Measurements from ENCODE around the gene PIH1D1.

PIH1D1 gene

DNA sequence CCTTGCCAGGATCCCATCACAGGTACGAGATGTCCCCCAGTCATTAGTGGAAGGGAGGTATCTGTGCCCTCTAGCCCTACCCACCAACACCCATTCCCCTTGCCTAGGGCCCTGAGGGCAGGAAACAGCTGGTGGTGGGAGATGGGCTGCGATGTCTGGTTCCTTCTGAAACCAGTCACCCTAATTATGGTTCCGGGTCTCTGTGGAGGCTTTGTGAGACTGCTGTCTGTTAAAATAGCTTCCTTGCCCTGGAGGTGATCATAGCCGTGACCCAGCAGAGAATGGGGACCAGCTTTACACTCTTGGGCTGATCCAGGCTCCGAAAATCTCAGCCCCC lies 6.9 kb upstream of the PIH1D1 start:
- TF ChIP-seq MYC (IDR thresholded peaks at IDR 0.05; ENCODE audit: low read depth, low read length) (no peak), POLR2A (IDR thresholded peaks at IDR 0.05; ENCODE audit: extremely low read depth, insufficient read length) (no peak)
- TF ChIP-seq, protein P1, sequence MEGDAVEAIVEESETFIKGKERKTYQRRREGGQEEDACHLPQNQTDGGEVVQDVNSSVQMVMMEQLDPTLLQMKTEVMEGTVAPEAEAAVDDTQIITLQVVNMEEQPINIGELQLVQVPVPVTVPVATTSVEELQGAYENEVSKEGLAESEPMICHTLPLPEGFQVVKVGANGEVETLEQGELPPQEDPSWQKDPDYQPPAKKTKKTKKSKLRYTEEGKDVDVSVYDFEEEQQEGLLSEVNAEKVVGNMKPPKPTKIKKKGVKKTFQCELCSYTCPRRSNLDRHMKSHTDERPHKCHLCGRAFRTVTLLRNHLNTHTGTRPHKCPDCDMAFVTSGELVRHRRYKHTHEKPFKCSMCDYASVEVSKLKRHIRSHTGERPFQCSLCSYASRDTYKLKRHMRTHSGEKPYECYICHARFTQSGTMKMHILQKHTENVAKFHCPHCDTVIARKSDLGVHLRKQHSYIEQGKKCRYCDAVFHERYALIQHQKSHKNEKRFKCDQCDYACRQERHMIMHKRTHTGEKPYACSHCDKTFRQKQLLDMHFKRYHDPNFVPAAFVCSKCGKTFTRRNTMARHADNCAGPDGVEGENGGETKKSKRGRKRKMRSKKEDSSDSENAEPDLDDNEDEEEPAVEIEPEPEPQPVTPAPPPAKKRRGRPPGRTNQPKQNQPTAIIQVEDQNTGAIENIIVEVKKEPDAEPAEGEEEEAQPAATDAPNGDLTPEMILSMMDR (IDR thresholded peaks at IDR 0.05; ENCODE audit: low read depth, low read length) = no peak
- TF ChIP-seq, protein P2, sequence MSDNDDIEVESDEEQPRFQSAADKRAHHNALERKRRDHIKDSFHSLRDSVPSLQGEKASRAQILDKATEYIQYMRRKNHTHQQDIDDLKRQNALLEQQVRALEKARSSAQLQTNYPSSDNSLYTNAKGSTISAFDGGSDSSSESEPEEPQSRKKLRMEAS (IDR thresholded peaks at IDR 0.05; ENCODE audit: low read depth, low read length) = no peak
- no peak for DNase-seq (ENCODE audit: low read depth)
- no peak overlapping the region for H3K4me3 ChIP-seq (ENCODE audit: low read depth, low read length)

DNA sequence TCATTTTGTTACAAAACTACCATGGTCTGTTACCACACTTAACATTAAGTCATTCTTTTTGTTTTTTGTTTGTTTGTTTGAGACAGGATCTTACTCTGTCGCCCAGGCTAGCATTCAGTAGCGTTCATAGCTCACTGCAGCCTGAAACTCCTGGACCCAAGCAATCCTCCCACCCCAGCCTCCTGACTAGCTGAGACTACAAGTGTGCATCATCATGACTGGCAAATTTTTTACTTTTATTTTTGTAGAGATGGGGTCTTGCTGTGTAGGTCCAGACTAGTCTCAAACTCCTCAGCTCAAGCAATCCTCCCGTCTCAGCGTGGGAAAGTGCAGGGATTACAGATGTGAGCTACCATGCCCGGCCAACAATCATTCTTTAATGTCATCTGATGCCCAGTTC lies 4.7 kb upstream of the PIH1D1 start:
- no peak overlapping the region for H3K4me3 ChIP-seq (ENCODE audit: low read depth, low read length)
- TF ChIP-seq MYC (IDR thresholded peaks at IDR 0.05; ENCODE audit: low read depth, low read length) (no peak), POLR2A (IDR thresholded peaks at IDR 0.05; ENCODE audit: extremely low read depth, insufficient read length) (no peak)
- TF ChIP-seq, protein P1 (IDR thresholded peaks at IDR 0.05; ENCODE audit: low read depth, low read length) = no peak
- TF ChIP-seq, protein P2 (IDR thresholded peaks at IDR 0.05; ENCODE audit: low read depth, low read length) = no peak
- DNase-seq (ENCODE audit: low read depth) = no peak

DNA sequence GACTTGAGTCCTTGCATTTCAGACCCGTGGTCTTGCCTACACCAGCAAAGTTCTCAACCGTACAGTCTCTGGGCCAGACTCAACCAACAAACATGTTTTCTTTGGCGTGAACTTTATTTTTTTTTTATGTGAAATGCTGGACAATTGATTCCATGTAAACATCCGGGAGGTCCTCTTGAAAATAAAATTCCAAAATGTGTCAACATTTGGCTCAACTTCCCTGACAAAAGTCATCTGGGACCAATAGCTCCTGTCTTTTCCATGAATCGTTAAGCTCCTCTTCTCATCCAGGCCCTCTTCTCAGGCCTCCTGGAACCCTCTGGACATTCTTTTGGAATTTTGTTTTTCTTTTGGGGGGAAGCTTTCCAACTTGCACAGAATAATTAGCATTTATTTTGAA lies 4.2 kb upstream of the PIH1D1 start:
- TF ChIP-seq MYC (IDR thresholded peaks at IDR 0.05; ENCODE audit: low read depth, low read length) (no peak), POLR2A (IDR thresholded peaks at IDR 0.05; ENCODE audit: extremely low read depth, insufficient read length) (no peak)
- TF ChIP-seq, protein P1 (IDR thresholded peaks at IDR 0.05; ENCODE audit: low read depth, low read length) = no peak
- TF ChIP-seq, protein P2 (IDR thresholded peaks at IDR 0.05; ENCODE audit: low read depth, low read length) = no peak
- DNase-seq (ENCODE audit: low read depth) = no peak

DNA sequence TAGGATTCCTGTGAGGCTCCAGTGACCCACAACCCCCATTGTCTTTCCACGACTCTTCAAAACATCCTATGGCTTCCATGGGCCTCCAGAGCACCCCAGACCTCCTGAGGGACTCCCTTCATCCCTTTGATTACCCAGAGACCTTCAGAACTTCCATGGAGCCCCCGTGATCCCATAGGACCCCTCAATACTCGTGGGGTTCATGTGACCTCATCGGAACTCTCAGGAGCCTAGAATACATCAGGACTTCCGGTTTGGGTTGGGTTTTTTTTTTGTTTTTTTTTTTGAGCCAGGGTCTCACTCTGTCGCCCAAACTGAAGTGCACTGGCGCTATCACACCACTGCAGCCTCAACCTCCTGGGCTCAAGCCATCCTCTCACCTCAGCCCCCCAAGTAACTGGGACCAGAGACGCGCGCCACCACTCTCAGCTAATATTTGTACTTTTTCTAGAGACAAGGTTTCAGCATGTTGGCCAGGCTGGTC lies 2.2 kb upstream of the PIH1D1 start:
- DNase-seq (ENCODE audit: low read depth) = no peak
- TF ChIP-seq, protein P2 (IDR thresholded peaks at IDR 0.05; ENCODE audit: low read depth, low read length) = no peak
- TF ChIP-seq MYC (IDR thresholded peaks at IDR 0.05; ENCODE audit: low read depth, low read length) = no peak
- TF ChIP-seq POLR2A (IDR thresholded peaks at IDR 0.05; ENCODE audit: extremely low read depth, insufficient read length) = no peak
- TF ChIP-seq, protein P1 (IDR thresholded peaks at IDR 0.05; ENCODE audit: low read depth, low read length) = no peak
- peak overlapping the region; percentile 99 for H3K4me3 ChIP-seq (ENCODE audit: low read depth, low read length)

More for the DNA sequence above, 4.2 kb upstream of the PIH1D1 start:
- no peak overlapping the region for H3K4me3 ChIP-seq (ENCODE audit: low read depth, low read length)

DNA sequence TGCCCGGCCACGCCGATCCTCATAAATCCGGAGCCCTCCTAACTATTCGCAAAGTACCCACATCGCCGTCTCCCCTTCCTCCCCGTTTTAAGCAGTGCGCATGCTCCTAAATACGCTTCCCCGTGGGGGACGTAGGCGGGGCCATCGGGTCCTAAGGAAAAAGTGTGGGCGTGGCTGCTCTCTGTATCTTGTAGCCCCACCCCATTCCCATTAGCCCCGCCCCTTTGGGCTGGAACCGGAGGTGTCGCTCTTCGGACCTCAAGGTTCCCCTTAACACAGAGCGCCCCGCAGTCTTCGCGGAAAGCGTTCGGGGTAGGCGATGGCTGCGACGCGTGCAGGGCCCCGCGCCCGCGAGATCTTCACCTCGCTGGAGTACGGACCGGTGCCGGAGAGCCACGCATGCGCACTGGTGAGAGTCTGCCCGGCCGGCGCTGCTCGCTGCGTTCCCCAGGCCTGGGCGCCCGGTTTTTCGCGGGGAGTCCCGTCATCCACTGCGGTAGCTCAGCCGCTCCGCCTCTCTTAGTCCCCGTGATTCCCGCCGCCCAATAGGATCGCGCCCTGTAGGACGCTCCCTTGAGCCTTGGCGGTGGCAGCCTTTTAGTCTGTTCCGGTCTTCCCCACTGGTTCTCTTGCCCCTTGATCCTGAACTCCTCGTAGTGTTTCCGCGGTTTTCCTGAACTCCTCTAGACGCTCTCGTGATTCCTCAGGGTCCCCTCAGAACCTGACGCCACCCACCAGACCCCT lies 1.6 kb upstream of the PIH1D1 start, which contains the start of gene ALDH16A1:
Gene ALDH16A1, plus strand, starts transcription at position 213 of the 744 bp plus-strand sequence. Its CDS starts 107 bp downstream, at position 320.
- DNase-seq (ENCODE audit: low read depth) = peak; percentile 97
- H3K4me3 ChIP-seq (ENCODE audit: low read depth, low read length) = peak within 1 kb of the TSS; percentile 99
- TF ChIP-seq POLR2A (IDR thresholded peaks at IDR 0.05; ENCODE audit: extremely low read depth, insufficient read length) (peak; percentile 98), MYC (IDR thresholded peaks at IDR 0.05; ENCODE audit: low read depth, low read length) (peak; percentile 59)
- TF ChIP-seq, protein P2 (IDR thresholded peaks at IDR 0.05; ENCODE audit: low read depth, low read length) = peak; percentile 60
- TF ChIP-seq, protein P1 (IDR thresholded peaks at IDR 0.05; ENCODE audit: low read depth, low read length) = no peak
